Measurements from ENCODE around the gene ABCA2. TPM values are rescaled to one million over a fixed set of nuclear protein-coding genes. Genes with fewer than 3 reads are reported as not detected.

ABCA2 gene
- total RNA-seq, 1 donor from 2014 or later, result 45.0 TPM

DNA sequence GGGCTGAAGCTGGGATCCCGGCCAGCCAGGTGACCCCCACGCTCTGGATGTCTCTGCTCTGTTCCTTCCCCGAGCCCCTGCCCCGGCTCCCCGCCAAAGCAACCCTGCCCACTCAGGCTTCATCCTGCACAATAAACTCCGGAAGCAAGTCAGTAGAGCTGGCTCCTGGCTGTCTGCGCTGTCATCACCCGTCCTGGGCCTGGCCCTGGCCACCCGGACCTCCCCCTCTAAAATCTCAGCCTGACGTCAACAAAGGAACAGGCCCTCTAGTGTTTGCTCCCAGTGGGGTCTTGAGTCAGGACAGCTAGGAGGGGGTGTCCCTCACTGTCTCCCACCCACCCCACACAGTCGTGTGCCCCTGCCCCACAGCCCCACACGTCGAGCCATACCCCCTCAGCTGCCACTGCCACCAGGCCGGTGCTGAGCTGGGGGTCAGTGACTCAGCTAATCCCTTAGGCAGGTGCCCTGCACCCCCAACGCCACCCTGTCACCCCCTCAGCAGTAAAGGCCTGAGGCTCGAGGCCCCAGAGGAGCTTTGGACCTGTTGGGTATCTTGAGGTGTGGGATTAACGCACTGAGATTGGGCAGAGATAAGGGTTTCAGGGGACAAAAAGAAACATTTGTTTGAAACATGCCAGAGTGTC is 46.3 kb downstream of the ABCA2 start:
- intact Hi-C loops (cut with DNase I), result no loop called here
- no peak for ATAC-seq
- DNase-seq, result no peak
- H3K4me1 ChIP-seq, result peaks cover 32% of the 10 kb centered on the region
- TF ChIP-seq, protein P1, sequence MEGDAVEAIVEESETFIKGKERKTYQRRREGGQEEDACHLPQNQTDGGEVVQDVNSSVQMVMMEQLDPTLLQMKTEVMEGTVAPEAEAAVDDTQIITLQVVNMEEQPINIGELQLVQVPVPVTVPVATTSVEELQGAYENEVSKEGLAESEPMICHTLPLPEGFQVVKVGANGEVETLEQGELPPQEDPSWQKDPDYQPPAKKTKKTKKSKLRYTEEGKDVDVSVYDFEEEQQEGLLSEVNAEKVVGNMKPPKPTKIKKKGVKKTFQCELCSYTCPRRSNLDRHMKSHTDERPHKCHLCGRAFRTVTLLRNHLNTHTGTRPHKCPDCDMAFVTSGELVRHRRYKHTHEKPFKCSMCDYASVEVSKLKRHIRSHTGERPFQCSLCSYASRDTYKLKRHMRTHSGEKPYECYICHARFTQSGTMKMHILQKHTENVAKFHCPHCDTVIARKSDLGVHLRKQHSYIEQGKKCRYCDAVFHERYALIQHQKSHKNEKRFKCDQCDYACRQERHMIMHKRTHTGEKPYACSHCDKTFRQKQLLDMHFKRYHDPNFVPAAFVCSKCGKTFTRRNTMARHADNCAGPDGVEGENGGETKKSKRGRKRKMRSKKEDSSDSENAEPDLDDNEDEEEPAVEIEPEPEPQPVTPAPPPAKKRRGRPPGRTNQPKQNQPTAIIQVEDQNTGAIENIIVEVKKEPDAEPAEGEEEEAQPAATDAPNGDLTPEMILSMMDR (IDR thresholded peaks at IDR 0.05), result no peak
- H3K27me3 ChIP-seq (ENCODE audit: low read depth), result peaks cover 24% of the 10 kb centered on the region
- no peak overlapping the region for H3K4me3 ChIP-seq
- no peaks in the 10 kb centered on the region for H3K9me3 ChIP-seq
- H3K27ac ChIP-seq, result peak overlapping the region; percentile 77
- no peaks in the 10 kb centered on the region for H3K36me3 ChIP-seq

DNA sequence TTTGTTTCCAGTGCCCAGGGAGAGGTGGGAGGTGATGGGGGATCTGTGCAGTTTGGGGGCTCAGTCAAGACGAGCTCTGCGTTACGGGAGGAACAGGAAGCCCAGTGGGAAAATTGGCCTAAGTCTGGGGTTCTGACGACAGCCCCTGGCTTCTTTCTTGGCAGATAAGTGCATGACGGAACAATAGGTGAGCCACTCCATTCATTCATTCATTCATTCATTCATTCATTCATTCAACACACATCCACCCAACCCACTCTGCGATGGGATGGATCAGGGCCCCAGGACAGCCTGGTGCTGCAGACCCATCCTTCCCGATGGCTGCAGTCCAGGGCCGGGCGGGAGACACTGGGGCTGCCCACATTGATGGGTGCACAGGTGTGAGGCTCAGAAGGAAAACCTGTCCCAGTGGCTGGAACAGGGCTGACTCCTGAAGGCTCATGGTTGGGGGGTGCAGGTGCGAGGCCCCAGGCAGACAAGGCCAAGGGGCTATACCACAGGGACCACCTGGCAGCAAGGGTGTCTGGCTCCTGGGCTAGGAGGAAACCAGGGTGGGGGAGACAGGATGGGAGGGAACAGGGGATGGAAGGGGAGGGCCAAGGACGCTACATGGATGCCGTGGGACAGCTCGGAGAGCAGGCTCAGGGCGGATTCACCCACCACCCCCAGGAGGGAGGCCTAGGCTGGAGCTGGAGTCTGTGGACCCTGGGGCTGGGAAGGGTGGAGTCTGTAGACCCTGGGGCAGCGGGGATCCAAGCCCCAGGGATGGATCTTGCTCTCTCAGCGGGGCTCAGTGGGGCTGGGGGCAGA is 47.2 kb downstream of the ABCA2 start:
- TF ChIP-seq, protein P1 (IDR thresholded peaks at IDR 0.05), result no peak
- intact Hi-C loops (cut with DNase I), result no loop called here
- H3K27me3 ChIP-seq (ENCODE audit: low read depth), result peaks cover 18% of the 10 kb centered on the region

DNA sequence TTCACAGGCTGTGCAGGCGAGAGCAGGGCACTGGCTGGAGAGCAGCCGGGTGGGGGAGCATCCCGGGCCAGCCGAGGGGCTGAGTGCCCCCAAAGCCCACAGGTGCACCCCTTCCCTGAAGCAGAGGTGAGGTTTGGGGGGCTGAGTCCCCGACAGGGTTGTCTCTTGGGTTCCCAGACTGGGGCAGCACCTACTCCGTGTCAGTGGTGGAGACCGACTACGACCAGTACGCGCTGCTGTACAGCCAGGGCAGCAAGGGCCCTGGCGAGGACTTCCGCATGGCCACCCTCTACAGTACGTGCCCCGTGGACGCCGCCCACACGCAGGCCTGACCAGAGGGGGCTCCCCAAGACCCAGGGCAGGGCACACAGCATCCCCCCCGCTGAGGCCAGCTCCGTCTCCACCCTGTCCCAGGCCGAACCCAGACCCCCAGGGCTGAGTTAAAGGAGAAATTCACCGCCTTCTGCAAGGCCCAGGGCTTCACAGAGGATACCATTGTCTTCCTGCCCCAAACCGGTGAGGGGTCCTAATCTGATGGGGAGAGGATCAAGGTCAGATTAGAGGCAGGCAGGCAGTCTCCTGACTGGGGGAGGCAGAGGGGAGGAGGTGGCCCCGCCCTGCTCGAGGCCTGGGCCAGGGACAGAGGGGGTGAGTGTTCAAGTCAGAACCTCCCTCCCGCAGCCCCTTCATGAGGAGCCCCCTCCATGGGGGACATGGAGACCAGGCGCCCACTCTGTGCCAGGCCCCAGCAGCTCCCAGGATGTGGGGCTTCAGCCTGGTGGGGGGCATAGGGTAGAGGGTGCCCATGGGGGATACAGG is 48.1 kb downstream of the ABCA2 start:
- ATAC-seq (no peak), DNase-seq (no peak)
- Histone ChIP-seq H3K27me3 (ENCODE audit: low read depth) (peaks cover 9% of the 10 kb centered on the region), H3K27ac (peak overlapping the region; percentile 77), H3K9me3 (no peaks in the 10 kb centered on the region), H3K4me1 (peaks cover 46% of the 10 kb centered on the region), H3K4me3 (no peak overlapping the region), H3K36me3 (no peaks in the 10 kb centered on the region)
- intact Hi-C loops (cut with DNase I), result no loop called here
- TF ChIP-seq, protein P1 (IDR thresholded peaks at IDR 0.05), result no peak

More for the DNA sequence above, 47.2 kb downstream of the ABCA2 start:
- ATAC-seq (no peak), DNase-seq (no peak)
- H3K9me3 ChIP-seq, result no peaks in the 10 kb centered on the region
- H3K4me3 ChIP-seq, result no peak overlapping the region
- H3K4me1 ChIP-seq, result peaks cover 41% of the 10 kb centered on the region
- no peaks in the 10 kb centered on the region for H3K36me3 ChIP-seq
- H3K27ac ChIP-seq, result peak overlapping the region; percentile 77

DNA sequence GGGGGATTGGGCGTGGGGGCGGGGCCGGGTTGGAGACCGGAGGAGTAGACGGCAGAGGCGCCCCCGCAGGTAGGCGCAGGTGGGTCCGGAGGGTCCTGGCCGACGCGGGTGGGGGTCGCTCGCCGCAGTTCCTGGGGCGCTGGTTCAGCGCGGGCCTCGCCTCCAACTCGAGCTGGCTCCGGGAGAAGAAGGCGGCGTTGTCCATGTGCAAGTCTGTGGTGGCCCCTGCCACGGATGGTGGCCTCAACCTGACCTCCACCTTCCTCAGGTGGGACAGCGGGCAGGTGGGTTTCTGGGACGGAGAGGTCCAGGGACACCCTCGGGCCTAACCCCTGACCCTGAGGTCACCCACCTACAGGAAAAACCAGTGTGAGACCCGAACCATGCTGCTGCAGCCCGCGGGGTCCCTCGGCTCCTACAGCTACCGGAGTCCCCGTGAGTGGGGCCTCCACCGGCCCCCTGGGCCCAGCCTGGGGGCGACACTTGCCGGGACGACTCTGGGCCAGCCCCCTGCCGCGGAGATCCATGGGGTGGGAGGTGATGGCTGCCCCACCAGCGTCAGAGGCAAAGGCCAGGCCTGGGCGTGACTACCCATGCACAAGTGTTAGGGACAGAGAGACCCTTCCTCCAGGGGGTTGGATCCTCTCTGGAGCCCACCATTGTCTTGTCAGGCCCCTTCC is 49.0 kb downstream of the ABCA2 start:
- Histone ChIP-seq H3K27ac (no peak overlapping the region), H3K27me3 (ENCODE audit: low read depth) (no peaks in the 10 kb centered on the region), H3K4me3 (no peak overlapping the region), H3K9me3 (no peaks in the 10 kb centered on the region), H3K4me1 (peaks cover 54% of the 10 kb centered on the region), H3K36me3 (no peaks in the 10 kb centered on the region)
- ATAC-seq, result no peak
- intact Hi-C loops (cut with DNase I), result no loop called here
- TF ChIP-seq, protein P1 (IDR thresholded peaks at IDR 0.05), result no peak
- no peak for DNase-seq

Data from lower lobe of right lung (tissue), 2 donors.